HG03575 (cell line): ENCODE measurements around the gene SLC22A13.
"Not testable (repeated sequence)": the region's sequence is repeated elsewhere in the genome, so short reads cannot be mapped to it uniquely, and the experiment has no call there.

Experiments
- ATAC-seq: cut with Tn5 transposase; IDR thresholded peaks from one replicate; pipeline ENCODE4 v1.9.1; 2021; ENCODE audit not compliant: unreplicated experiment, insufficient number of reproducible peaks, low FRiP score; ENCODE audit errors: extremely low read depth

The SLC22A13 gene

GRCh38 chr3:38289286-38290217 lies 23.9 kb downstream of the SLC22A13 start:
- ATAC-seq: not testable (repeated sequence)

- not testable (repeated sequence) for ATAC-seq
Observed at GRCh38 chr3:38297053-38297452, 31.4 kb downstream of the SLC22A13 start.

- ATAC-seq: no peak
Observed at GRCh38 chr3:38297537-38297936, 31.9 kb downstream of the SLC22A13 start.

GRCh38 chr3:38297947-38298711 lies 32.5 kb downstream of the SLC22A13 start:
- ATAC-seq: no peak

GRCh38 chr3:38306941-38307340 lies 41.3 kb downstream of the SLC22A13 start:
- no peak for ATAC-seq

- ATAC-seq: no peak
Observed at GRCh38 chr3:38307599-38307998, 42.0 kb downstream of the SLC22A13 start.

- ATAC-seq: no peak
Observed at GRCh38 chr3:38308456-38308855, 42.8 kb downstream of the SLC22A13 start.

- no peak for ATAC-seq
Observed at GRCh38 chr3:38311476-38311875, 45.9 kb downstream of the SLC22A13 start.

- ATAC-seq: no peak
Observed at GRCh38 chr3:38311941-38312340, 46.3 kb downstream of the SLC22A13 start.

- no peak for ATAC-seq
Observed at GRCh38 chr3:38312356-38312755, 46.7 kb downstream of the SLC22A13 start.

GRCh38 chr3:38313263-38313662 lies 47.7 kb downstream of the SLC22A13 start:
- no peak for ATAC-seq

- ATAC-seq: no peak
Observed at GRCh38 chr3:38313695-38314094, 48.1 kb downstream of the SLC22A13 start.

GRCh38 chr3:38314112-38314763 lies 48.6 kb downstream of the SLC22A13 start:
- no peak for ATAC-seq

GRCh38 chr3:38314764-38315487 lies 49.3 kb downstream of the SLC22A13 start:
- no peak for ATAC-seq

- ATAC-seq: no peak
Observed at GRCh38 chr3:38315488-38316230, 50.0 kb downstream of the SLC22A13 start.

- ATAC-seq: no peak
Observed at GRCh38 chr3:38316356-38317191, 51.0 kb downstream of the SLC22A13 start.

- no peak for ATAC-seq
Observed at GRCh38 chr3:38317192-38317759, 51.7 kb downstream of the SLC22A13 start.
